GM12875 (cell line): ENCODE measurements around the gene IQCM.

ENCODE experiments used
- H3K4me3 ChIP-seq: one replicate; pipeline ENCODE4 v1.5.1; 2011; ENCODE audit warnings: low read depth, low read length, control low read depth
- CTCF ChIP-seq: IDR thresholded peaks from 2 replicates; pipeline ENCODE4 v1.5.1; 2011; ENCODE audit warnings: low read depth, mild to moderate bottlenecking, control low read depth, inconsistent platforms, low read length, moderate library complexity, borderline replicate concordance; ENCODE audit not compliant: insufficient read depth

Gene IQCM

GRCh38 chr4:149752729-149753128 is 62.9 kb downstream of the IQCM start:
- no peak for TF ChIP-seq CTCF
- no peak overlapping the region for H3K4me3 ChIP-seq

- no peak for TF ChIP-seq CTCF
- no peak overlapping the region for H3K4me3 ChIP-seq
Observed at GRCh38 chr4:149751174-149751573, 64.5 kb downstream of the IQCM start.

GRCh38 chr4:149749784-149750183 is 65.9 kb downstream of the IQCM start:
- no peak overlapping the region for H3K4me3 ChIP-seq

GRCh38 chr4:149747646-149748045 is 68.0 kb downstream of the IQCM start:
- TF ChIP-seq CTCF = no peak
- no peak overlapping the region for H3K4me3 ChIP-seq

More at GRCh38 chr4:149749784-149750183, 65.9 kb downstream of the IQCM start:
- no peak for TF ChIP-seq CTCF

- no peak overlapping the region for H3K4me3 ChIP-seq
- TF ChIP-seq CTCF = no peak
Observed at GRCh38 chr4:149746276-149746675, 69.4 kb downstream of the IQCM start.

- H3K4me3 ChIP-seq = no peak overlapping the region
- no peak for TF ChIP-seq CTCF
Observed at GRCh38 chr4:149741186-149741831, 74.3 kb downstream of the IQCM start.

GRCh38 chr4:149738156-149738555 is 77.5 kb downstream of the IQCM start:
- no peak overlapping the region for H3K4me3 ChIP-seq
- TF ChIP-seq CTCF = no peak
